K562 (cell line): ENCODE results near the gene MANBA. TPM values are rescaled to one million over a fixed set of nuclear protein-coding genes. Genes with fewer than 3 reads are reported as not detected.

ENCODE experiments used
- ATF1 ChIP-seq, 2 experiments: fragments of 450-650 bp in 1 of 2; IDR thresholded peaks; 2 replicates each; pipeline ENCODE4 v1.6.1; 2016; ENCODE audit warnings: missing compliant biosample characterization in 1 of 2, missing genetic modification characterization in 1 of 2
- BCOR ChIP-seq: fragments of 450-650 bp; IDR thresholded peaks from 2 replicates; pipeline ENCODE4 v1.6.1; 2016
- CBX1 ChIP-seq: sonication (generic); IDR thresholded peaks from 2 replicates; pipeline ENCODE4 v1.6.1; 2016; ENCODE audit warnings: antibody characterized with exemption, low read depth, mild to moderate bottlenecking
- COPS2 ChIP-seq: fragments of 450-650 bp; conservative IDR thresholded peaks from 2 replicates; pipeline ENCODE4 v1.6.1; 2016; ENCODE audit warnings: mild to moderate bottlenecking, moderate library complexity
- CREB1 ChIP-seq, 2 experiments: sonication (generic) in 1 of 2; formaldehyde crosslinking in 1 of 2; IDR thresholded peaks; 2 replicates each; pipeline versions ENCODE4 v1.6.1 to v1.8.0; 2012 to 2022; ENCODE audit warnings: inconsistent platforms in 1 of 2, mild to moderate bottlenecking in 1 of 2, missing genetic modification reagents in 1 of 2, moderate library complexity in 1 of 2
- HMG20B ChIP-seq: fragments of 250-450 bp; sonication (Bioruptor Pico); IDR thresholded peaks from 2 replicates; pipeline ENCODE4 v1.5.0; 2021; ENCODE audit warnings: mild to moderate bottlenecking
- MBD2 ChIP-seq: sonication (generic); IDR thresholded peaks from 2 replicates; pipeline ENCODE4 v1.6.1; 2016; ENCODE audit warnings: low read depth, borderline replicate concordance
- NR1H2 ChIP-seq: sonication (generic); formaldehyde crosslinking; IDR thresholded peaks from 2 replicates; pipeline ENCODE4 v1.4.0; 2020; ENCODE audit warnings: mild to moderate bottlenecking, missing genetic modification reagents
- SMAD1 ChIP-seq: fragments of 150-350 bp; IDR thresholded peaks from 2 replicates; pipeline ENCODE4 v1.6.1; 2014; ENCODE audit warnings: low read length, low read depth; ENCODE audit not compliant: partially characterized antibody
- SREBF2 ChIP-seq: sonication (generic); formaldehyde crosslinking; IDR thresholded peaks from 2 replicates; pipeline ENCODE4 v1.4.0; 2020; ENCODE audit warnings: mild to moderate bottlenecking, missing genetic modification reagents
- TBP ChIP-seq: optimal IDR thresholded peaks from 2 replicates; pipeline ENCODE3; 2011; ENCODE audit warnings: low read depth, low read length, improper control_type of control experiment
- ZNF583 ChIP-seq: fragments of 250-450 bp; sonication (Bioruptor Pico); IDR thresholded peaks from 2 replicates; pipeline ENCODE4 v1.4.0; 2020
- polyA plus RNA-seq, 8 experiments: library from polyadenylated mRNA; depleted of rRNA in 4 of 8; stranded (reverse) in 5 of 8; unstranded in 3 of 8; fragments of >200 nt; fragmentation: Nextera tagmentation in 2 of 8; fragmentation: Illumina TruSeq in 1 of 8; extraction: Ambion mirVana in 2 of 8; extraction: Trizol in 1 of 8; gene quantifications; 2 replicates each; pipeline versions ENCODE4 v1.2.1 to v1.2.3, GENCODE V29; 2011 to 2014; ENCODE audit warnings: inconsistent platforms in 1 of 8, missing spikeins in 1 of 8
- total RNA-seq, 7 experiments: library from RNA; depleted of rRNA in 6 of 7; stranded (reverse); fragments of >200 nt in 6 of 7; fragmentation: Illumina TruSeq in 2 of 7; extraction: Trizol in 2 of 7; gene quantifications; 2 replicates each; pipeline versions ENCODE4 v1.2.1 to v1.2.3, GENCODE V29; 2011 to 2021; ENCODE audit warnings: low replicate concordance in 1 of 7
- TF ChIP-seq, protein P1 (sequence below): sonication (generic); formaldehyde crosslinking; IDR thresholded peaks from 2 replicates; pipeline ENCODE4 v1.8.1; 2023; ENCODE audit warnings: mild to moderate bottlenecking, missing genetic modification reagents
- TF ChIP-seq, protein P2 (sequence below): sonication (generic); formaldehyde crosslinking; IDR thresholded peaks from 2 replicates; pipeline ENCODE4 v1.4.0; 2020; ENCODE audit warnings: mild to moderate bottlenecking, missing genetic modification reagents
- TF ChIP-seq, protein P3 (sequence below): fragments of 450-650 bp; IDR thresholded peaks from 2 replicates; pipeline ENCODE4 v1.6.1; 2018; ENCODE audit not compliant: partially characterized antibody
- TF ChIP-seq, protein P4 (sequence below): sonication (generic); formaldehyde crosslinking; IDR thresholded peaks from 2 replicates; pipeline ENCODE4 v1.9.0; 2022; ENCODE audit warnings: mild to moderate bottlenecking, missing genetic modification reagents
- TF ChIP-seq, protein P5 (sequence below): sonication (generic); formaldehyde crosslinking; IDR thresholded peaks from 2 replicates; pipeline ENCODE4 v1.8.0; 2022; ENCODE audit warnings: missing genetic modification reagents, mild to moderate bottlenecking, borderline replicate concordance

Gene MANBA
- total and polyA plus RNA-seq, 9 of the 15 experiments (the other 6 are each of a cell fraction or from before 2014, with no cell fraction given), result 1.8 to 12.9 (median 7.7) TPM

DNA sequence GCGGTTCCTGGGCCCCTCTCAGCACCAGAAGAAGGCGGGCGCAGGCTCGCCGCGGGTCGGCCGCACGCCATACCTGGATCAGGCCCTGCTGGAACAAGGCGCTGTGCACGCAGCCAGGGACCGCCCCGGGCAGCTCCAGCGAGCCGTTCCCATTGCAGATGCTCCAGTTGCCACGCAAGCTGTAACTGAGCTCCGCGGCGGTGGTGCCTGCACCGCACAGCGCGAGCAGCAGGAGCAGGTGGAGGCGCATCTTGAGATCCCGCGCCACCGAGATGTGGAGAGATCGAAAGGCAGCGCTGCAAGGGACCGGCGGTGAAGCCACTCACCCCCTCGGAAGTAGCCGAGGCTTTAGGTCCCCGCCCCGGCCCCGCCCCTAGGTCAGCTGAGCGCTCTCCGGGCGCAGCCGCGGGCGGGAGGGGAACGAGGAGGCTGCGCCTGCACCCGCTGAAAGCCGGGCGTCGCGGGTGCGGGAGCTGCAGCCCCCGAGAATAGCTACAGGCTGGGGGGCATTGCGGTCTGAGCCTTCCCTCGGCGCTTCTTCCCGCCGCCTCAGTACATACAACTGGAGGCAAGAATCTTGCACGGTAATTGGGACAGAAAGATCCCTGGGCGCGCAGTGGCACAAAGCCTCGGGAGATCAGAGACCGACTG, at the start of gene MANBA (continued):
- TF ChIP-seq, protein P1, sequence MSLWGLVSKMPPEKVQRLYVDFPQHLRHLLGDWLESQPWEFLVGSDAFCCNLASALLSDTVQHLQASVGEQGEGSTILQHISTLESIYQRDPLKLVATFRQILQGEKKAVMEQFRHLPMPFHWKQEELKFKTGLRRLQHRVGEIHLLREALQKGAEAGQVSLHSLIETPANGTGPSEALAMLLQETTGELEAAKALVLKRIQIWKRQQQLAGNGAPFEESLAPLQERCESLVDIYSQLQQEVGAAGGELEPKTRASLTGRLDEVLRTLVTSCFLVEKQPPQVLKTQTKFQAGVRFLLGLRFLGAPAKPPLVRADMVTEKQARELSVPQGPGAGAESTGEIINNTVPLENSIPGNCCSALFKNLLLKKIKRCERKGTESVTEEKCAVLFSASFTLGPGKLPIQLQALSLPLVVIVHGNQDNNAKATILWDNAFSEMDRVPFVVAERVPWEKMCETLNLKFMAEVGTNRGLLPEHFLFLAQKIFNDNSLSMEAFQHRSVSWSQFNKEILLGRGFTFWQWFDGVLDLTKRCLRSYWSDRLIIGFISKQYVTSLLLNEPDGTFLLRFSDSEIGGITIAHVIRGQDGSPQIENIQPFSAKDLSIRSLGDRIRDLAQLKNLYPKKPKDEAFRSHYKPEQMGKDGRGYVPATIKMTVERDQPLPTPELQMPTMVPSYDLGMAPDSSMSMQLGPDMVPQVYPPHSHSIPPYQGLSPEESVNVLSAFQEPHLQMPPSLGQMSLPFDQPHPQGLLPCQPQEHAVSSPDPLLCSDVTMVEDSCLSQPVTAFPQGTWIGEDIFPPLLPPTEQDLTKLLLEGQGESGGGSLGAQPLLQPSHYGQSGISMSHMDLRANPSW (CRISPR knock-in tag), result peak; percentile 48; the same call in 1 of the 2 replicates
- no peak for TF ChIP-seq HMG20B
- TF ChIP-seq, protein P2, sequence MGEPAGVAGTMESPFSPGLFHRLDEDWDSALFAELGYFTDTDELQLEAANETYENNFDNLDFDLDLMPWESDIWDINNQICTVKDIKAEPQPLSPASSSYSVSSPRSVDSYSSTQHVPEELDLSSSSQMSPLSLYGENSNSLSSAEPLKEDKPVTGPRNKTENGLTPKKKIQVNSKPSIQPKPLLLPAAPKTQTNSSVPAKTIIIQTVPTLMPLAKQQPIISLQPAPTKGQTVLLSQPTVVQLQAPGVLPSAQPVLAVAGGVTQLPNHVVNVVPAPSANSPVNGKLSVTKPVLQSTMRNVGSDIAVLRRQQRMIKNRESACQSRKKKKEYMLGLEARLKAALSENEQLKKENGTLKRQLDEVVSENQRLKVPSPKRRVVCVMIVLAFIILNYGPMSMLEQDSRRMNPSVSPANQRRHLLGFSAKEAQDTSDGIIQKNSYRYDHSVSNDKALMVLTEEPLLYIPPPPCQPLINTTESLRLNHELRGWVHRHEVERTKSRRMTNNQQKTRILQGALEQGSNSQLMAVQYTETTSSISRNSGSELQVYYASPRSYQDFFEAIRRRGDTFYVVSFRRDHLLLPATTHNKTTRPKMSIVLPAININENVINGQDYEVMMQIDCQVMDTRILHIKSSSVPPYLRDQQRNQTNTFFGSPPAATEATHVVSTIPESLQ (CRISPR knock-in tag), result peak; percentile 84; the same call in 1 of the 2 replicates
- TF ChIP-seq CBX1, result peak; percentile 94; the same call in 1 of the 2 replicates
- TF ChIP-seq, protein P3, sequence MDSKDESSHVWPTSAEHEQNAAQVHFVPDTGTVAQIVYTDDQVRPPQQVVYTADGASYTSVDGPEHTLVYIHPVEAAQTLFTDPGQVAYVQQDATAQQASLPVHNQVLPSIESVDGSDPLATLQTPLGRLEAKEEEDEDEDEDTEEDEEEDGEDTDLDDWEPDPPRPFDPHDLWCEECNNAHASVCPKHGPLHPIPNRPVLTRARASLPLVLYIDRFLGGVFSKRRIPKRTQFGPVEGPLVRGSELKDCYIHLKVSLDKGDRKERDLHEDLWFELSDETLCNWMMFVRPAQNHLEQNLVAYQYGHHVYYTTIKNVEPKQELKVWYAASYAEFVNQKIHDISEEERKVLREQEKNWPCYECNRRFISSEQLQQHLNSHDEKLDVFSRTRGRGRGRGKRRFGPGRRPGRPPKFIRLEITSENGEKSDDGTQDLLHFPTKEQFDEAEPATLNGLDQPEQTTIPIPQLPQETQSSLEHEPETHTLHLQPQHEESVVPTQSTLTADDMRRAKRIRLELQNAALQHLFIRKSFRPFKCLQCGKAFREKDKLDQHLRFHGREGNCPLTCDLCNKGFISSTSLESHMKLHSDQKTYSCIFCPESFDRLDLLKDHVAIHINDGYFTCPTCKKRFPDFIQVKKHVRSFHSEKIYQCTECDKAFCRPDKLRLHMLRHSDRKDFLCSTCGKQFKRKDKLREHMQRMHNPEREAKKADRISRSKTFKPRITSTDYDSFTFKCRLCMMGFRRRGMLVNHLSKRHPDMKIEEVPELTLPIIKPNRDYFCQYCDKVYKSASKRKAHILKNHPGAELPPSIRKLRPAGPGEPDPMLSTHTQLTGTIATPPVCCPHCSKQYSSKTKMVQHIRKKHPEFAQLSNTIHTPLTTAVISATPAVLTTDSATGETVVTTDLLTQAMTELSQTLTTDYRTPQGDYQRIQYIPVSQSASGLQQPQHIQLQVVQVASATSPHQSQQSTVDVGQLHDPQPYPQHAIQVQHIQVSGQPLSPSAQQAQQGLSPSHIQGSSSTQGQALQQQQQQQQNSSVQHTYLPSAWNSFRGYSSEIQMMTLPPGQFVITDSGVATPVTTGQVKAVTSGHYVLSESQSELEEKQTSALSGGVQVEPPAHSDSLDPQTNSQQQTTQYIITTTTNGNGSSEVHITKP, result peak; percentile 91
- TF ChIP-seq ATF1 (CRISPR knock-in tag; IDR thresholded peaks at IDR 0.05), result no peak
- peak; percentile 39 for TF ChIP-seq ATF1 (tag; IDR thresholded peaks at IDR 0.05)
- TF ChIP-seq NR1H2 (CRISPR knock-in tag), result peak; percentile 86; the same call in 1 of the 2 replicates
- TF ChIP-seq MBD2, result peak; percentile 16; the same call in 1 of the 2 replicates
- TF ChIP-seq TBP, result peak; percentile 39
- TF ChIP-seq, protein P4, sequence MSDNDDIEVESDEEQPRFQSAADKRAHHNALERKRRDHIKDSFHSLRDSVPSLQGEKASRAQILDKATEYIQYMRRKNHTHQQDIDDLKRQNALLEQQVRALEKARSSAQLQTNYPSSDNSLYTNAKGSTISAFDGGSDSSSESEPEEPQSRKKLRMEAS (CRISPR knock-in tag), result peak; percentile 81
- TF ChIP-seq SMAD1, result no peak
- TF ChIP-seq CREB1 (IDR thresholded peaks at IDR 0.05), result no peak
- TF ChIP-seq CREB1 (CRISPR knock-in tag; IDR thresholded peaks at IDR 0.05), result peak; percentile 58
- TF ChIP-seq, protein P5, sequence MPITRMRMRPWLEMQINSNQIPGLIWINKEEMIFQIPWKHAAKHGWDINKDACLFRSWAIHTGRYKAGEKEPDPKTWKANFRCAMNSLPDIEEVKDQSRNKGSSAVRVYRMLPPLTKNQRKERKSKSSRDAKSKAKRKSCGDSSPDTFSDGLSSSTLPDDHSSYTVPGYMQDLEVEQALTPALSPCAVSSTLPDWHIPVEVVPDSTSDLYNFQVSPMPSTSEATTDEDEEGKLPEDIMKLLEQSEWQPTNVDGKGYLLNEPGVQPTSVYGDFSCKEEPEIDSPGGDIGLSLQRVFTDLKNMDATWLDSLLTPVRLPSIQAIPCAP (CRISPR knock-in tag), result 0 out of 2 replicates have a peak, but pooled peaks have one; percentile 65
- peak; percentile 81 for TF ChIP-seq BCOR
- no peak for TF ChIP-seq SREBF2 (CRISPR knock-in tag)
- no peak for TF ChIP-seq ZNF583 (CRISPR knock-in tag)
- TF ChIP-seq COPS2, result no peak
